ENCODE measurements around the gene HHAT.
A peak's percentile ranks its signal among the peaks of the same experiment; 100 is the strongest.

The HHAT gene

GRCh38 chr1:210571356-210572284 lies 242.9 kb downstream of the HHAT start:
- Mint-ChIP-seq H3K27ac (no peak overlapping the region), H3K4me1 (no peaks in the 10 kb centered on the region), H3K9me3 (no peaks in the 10 kb centered on the region), H3K27me3 (no peaks in the 10 kb centered on the region), H3K4me3 (no peak overlapping the region), H3K36me3 (peaks cover 16% of the 10 kb centered on the region)
- ATAC-seq (ENCODE audit: low read depth), result no peak
- no peak for DNase-seq (ENCODE audit: low spot score in 2 of 2)

- Mint-ChIP-seq H3K4me1 (no peaks in the 10 kb centered on the region), H3K9me3 (peaks cover 3% of the 10 kb centered on the region), H3K27me3 (no peaks in the 10 kb centered on the region), H3K36me3 (peaks cover 22% of the 10 kb centered on the region), H3K4me3 (no peak overlapping the region), H3K27ac (no peak overlapping the region)
- ATAC-seq (ENCODE audit: low read depth) (no peak), DNase-seq (ENCODE audit: low spot score in 2 of 2) (no peak)
Observed at GRCh38 chr1:210573141-210573540, 244.4 kb downstream of the HHAT start.

- Mint-ChIP-seq H3K36me3 (peaks cover 2% of the 10 kb centered on the region), H3K27ac (no peak overlapping the region), H3K9me3 (no peaks in the 10 kb centered on the region), H3K27me3 (no peaks in the 10 kb centered on the region), H3K4me1 (peaks cover 9% of the 10 kb centered on the region), H3K4me3 (no peak overlapping the region)
- no peak for DNase-seq (ENCODE audit: low spot score in 2 of 2)
- peak; percentile 89 for ATAC-seq (ENCODE audit: low read depth)
Observed at GRCh38 chr1:210582205-210582970, 253.7 kb downstream of the HHAT start.

GRCh38 chr1:210584439-210585113 lies 255.9 kb downstream of the HHAT start:
- DNase-seq (ENCODE audit: low spot score in 2 of 2) (peak; percentile 32 to 44), ATAC-seq (ENCODE audit: low read depth) (peak; percentile 61)
- Mint-ChIP-seq H3K4me3 (no peak overlapping the region), H3K4me1 (peaks cover 9% of the 10 kb centered on the region), H3K9me3 (peaks cover 3% of the 10 kb centered on the region), H3K27me3 (no peaks in the 10 kb centered on the region), H3K27ac (no peak overlapping the region), H3K36me3 (peaks cover 8% of the 10 kb centered on the region)

DNA sequence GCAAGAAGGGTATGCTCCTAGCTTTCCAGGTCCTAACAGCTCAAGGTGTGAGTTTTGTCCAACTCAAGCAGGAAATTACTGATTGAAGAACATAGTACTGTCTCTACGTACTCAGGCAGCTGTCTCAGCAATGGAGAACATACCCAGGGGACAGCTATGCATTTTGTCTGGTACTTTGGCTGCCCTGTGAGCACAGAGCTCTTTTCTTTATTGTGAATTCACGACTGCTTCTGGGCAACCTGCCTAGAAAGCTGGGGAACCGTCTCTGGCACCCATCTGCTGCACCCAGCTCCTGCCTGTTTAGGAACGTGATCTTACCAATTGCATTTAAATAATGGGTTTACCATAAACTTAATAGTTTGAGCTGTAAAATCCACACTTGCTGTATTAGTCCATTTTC lies 258.1 kb downstream of the HHAT start:
- no peak for DNase-seq (ENCODE audit: low spot score in 2 of 2)
- no peak for ATAC-seq (ENCODE audit: low read depth)
- Mint-ChIP-seq H3K4me3 (no peak overlapping the region), H3K27me3 (no peaks in the 10 kb centered on the region), H3K36me3 (peaks cover 24% of the 10 kb centered on the region), H3K9me3 (peaks cover 15% of the 10 kb centered on the region), H3K4me1 (peaks cover 9% of the 10 kb centered on the region), H3K27ac (no peak overlapping the region)

DNA sequence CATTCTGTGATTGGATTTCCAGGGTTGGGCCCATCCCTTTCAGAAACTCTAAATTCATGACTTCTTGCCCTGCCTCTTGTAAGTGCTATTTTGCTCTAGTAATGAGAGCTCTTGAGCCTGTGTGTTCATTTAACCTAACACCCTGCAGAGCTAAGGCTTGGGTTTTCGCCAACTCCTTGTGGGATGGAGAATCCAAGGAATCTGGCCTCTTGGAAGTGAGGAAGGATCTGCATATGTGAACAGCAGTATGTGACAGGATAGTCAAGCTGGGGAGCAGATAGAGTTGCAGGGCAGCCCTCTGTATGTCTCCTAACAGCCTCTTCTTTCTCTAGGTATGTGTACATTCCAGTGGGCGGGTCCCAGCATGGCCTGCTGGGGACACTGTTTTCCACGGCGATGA lies 258.9 kb downstream of the HHAT start:
- no peak for ATAC-seq (ENCODE audit: low read depth)
- DNase-seq (ENCODE audit: low spot score in 2 of 2), result no peak
- no peaks in the 10 kb centered on the region for H3K27me3 Mint-ChIP-seq
- no peak overlapping the region for H3K27ac Mint-ChIP-seq
- peaks cover 15% of the 10 kb centered on the region for H3K9me3 Mint-ChIP-seq
- H3K36me3 Mint-ChIP-seq, result peaks cover 29% of the 10 kb centered on the region
- peaks cover 3% of the 10 kb centered on the region for H3K4me1 Mint-ChIP-seq
- H3K4me3 Mint-ChIP-seq, result no peak overlapping the region

- peaks cover 32% of the 10 kb centered on the region for H3K36me3 Mint-ChIP-seq
- H3K27ac Mint-ChIP-seq, result no peak overlapping the region
- DNase-seq (ENCODE audit: low spot score in 2 of 2) (no peak), ATAC-seq (ENCODE audit: low read depth) (no peak)
- H3K4me1 Mint-ChIP-seq, result peaks cover 5% of the 10 kb centered on the region
- no peak overlapping the region for H3K4me3 Mint-ChIP-seq
- H3K9me3 Mint-ChIP-seq, result peaks cover 17% of the 10 kb centered on the region
- H3K27me3 Mint-ChIP-seq, result no peaks in the 10 kb centered on the region
Observed at GRCh38 chr1:210588357-210588756, 259.7 kb downstream of the HHAT start.

DNA sequence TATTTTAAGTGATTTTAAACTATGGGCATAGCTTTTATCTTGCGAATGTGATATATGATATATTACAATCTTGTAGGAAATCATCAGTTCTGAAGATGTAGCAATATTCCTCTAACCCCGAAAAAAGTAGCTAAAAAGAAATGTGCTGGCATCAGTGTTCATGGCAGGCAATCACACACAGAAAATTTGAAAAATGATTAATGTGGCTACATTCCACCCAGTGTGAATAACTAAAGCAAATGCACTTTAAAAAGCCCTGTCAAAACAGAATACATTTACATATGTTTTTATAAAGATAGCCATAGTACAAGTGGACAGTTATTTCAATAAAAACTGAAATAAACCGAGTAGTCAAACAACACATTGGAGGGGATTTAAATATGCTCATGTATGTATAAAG lies 260.2 kb downstream of the HHAT start:
- no peaks in the 10 kb centered on the region for H3K27me3 Mint-ChIP-seq
- ATAC-seq (ENCODE audit: low read depth) (no peak), DNase-seq (ENCODE audit: low spot score in 2 of 2) (no peak)
- H3K27ac Mint-ChIP-seq, result no peak overlapping the region
- peaks cover 32% of the 10 kb centered on the region for H3K36me3 Mint-ChIP-seq
- no peak overlapping the region for H3K4me3 Mint-ChIP-seq
- peaks cover 17% of the 10 kb centered on the region for H3K9me3 Mint-ChIP-seq
- peaks cover 5% of the 10 kb centered on the region for H3K4me1 Mint-ChIP-seq

DNA sequence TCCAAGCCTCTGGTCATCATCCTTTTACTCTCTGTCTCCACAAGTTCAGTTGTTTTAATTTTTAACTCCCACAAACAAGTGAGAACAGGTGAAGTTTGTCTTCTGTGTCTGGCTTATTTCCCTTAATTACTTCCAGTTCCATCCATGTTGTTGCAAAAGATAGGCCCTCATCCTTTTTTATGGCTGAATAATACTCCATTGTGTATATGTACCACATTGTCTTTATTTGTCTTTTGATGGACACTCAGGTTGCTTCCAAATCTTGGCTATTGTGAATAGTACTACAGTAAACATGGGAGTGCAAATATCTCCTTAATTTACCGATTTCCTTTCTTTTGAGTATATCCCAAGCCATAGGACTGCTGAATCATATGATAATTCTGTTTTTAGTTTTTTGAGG lies 262.5 kb downstream of the HHAT start:
- H3K9me3 Mint-ChIP-seq, result peaks cover 19% of the 10 kb centered on the region
- no peak overlapping the region for H3K27ac Mint-ChIP-seq
- no peak overlapping the region for H3K4me3 Mint-ChIP-seq
- no peak for DNase-seq (ENCODE audit: low spot score in 2 of 2)
- H3K4me1 Mint-ChIP-seq, result peaks cover 2% of the 10 kb centered on the region
- ATAC-seq (ENCODE audit: low read depth), result no peak
- H3K36me3 Mint-ChIP-seq, result peaks cover 40% of the 10 kb centered on the region
- H3K27me3 Mint-ChIP-seq, result no peaks in the 10 kb centered on the region

DNA sequence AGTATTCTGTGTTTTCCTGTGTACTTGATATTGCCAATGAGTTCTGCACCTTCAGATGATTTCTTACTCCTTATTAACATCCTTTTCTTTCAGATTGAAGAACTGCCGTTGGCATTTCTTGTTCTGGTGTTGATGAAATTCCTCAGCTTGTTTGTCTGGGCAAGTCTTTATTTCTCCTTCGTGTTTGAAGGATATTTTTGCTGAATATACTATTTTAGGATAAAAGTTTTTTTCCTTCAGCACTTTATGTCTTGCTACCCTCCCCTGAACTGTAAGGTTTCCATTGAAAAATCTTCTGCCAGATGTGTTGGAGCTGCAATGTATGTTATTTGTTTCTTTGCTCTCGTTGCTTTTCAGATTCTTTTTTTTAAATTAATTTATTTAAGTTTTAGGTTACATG lies 265.9 kb downstream of the HHAT start:
- Mint-ChIP-seq H3K4me3 (no peak overlapping the region), H3K9me3 (peaks cover 17% of the 10 kb centered on the region), H3K36me3 (peaks cover 47% of the 10 kb centered on the region), H3K27me3 (no peaks in the 10 kb centered on the region), H3K27ac (no peak overlapping the region), H3K4me1 (peaks cover 2% of the 10 kb centered on the region)
- DNase-seq (ENCODE audit: low spot score in 2 of 2) (no peak), ATAC-seq (ENCODE audit: low read depth) (no peak)

DNA sequence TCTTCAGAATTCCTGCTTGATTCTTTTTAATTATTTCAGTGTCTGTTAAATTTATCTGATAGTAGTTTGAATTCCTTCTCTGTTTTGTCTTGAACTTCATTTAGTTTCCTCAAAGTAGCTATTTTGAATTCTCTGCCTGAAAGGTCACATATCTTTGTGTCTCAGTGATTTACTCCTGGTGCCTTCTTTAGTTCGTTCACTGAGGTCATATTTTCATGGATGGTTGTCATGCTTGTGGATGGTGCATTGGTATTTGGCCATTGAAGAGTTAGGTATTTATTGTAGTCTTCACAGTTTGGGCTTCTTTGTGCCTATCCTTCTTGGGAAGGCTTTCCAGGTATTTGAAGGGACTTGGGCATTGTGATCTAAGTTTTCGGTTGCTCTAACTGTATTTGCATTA lies 267.9 kb downstream of the HHAT start:
- DNase-seq (ENCODE audit: low spot score in 2 of 2), result no peak
- Mint-ChIP-seq H3K27me3 (no peaks in the 10 kb centered on the region), H3K27ac (no peak overlapping the region), H3K4me1 (peaks cover 2% of the 10 kb centered on the region), H3K36me3 (peaks cover 34% of the 10 kb centered on the region), H3K4me3 (no peak overlapping the region), H3K9me3 (peaks cover 5% of the 10 kb centered on the region)
- no peak for ATAC-seq (ENCODE audit: low read depth)

DNA sequence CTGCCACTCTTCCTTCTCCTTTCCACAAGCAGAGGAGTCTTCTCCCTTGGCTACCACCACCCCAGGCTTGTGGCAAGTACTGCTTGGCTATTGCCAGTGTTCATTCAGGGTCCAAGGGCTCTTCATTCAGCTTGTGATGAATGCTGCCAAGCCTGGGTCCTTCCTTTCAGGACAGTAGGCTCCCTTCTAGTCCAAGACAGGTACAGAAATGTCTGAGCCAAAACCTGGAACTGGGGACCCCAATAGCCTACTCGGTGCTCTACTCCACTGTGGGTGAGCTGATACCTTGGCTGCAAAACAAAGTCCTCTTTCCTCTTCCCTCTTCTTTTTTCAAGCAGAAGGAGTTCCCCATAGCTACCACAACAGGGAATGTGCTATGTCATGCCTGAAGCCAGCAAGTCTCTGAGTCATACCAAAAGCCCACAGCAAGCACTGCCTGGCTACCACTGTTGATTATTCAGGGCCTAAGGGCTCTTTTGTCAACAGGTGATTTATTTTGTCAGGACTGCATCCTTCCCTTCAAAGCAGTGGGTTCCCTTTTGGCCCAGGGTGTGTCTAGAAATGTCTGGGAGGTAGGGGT lies 268.9 kb downstream of the HHAT start:
- H3K27ac Mint-ChIP-seq, result no peak overlapping the region
- no peak for DNase-seq (ENCODE audit: low spot score in 2 of 2)
- no peak for ATAC-seq (ENCODE audit: low read depth)
- peaks cover 7% of the 10 kb centered on the region for H3K9me3 Mint-ChIP-seq
- no peak overlapping the region for H3K4me3 Mint-ChIP-seq
- H3K27me3 Mint-ChIP-seq, result no peaks in the 10 kb centered on the region
- peaks cover 34% of the 10 kb centered on the region for H3K36me3 Mint-ChIP-seq
- peaks cover 4% of the 10 kb centered on the region for H3K4me1 Mint-ChIP-seq

DNA sequence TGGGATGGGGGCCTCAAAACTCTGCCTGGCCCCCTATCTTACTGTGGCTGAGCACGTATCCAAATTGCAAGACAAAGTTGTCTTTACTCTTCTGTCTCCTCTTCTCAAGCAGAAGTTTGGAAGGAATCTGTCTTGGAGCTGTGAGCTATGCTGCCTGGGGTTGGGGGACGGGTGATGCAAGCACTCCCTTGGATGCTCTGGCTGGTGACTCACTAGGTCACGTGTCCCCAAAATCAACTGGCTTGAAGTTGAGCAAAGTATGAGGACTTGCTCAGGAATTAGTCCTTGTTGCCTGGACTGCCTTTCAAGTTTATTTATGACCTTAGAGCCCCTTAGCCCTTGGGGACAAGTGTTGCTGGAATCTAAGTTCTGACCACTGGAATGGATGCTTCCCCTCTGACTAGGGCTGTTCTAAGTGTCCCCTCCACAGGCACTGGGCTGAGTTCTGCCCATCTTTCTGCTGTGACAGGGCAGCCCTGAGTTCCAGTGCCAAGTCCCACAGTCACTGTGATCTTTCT lies 269.5 kb downstream of the HHAT start:
- H3K4me1 Mint-ChIP-seq, result peaks cover 3% of the 10 kb centered on the region
- ATAC-seq (ENCODE audit: low read depth), result no peak
- DNase-seq (ENCODE audit: low spot score in 2 of 2), result no peak
- H3K4me3 Mint-ChIP-seq, result no peak overlapping the region
- peaks cover 31% of the 10 kb centered on the region for H3K36me3 Mint-ChIP-seq
- no peaks in the 10 kb centered on the region for H3K27me3 Mint-ChIP-seq
- H3K9me3 Mint-ChIP-seq, result peaks cover 5% of the 10 kb centered on the region
- H3K27ac Mint-ChIP-seq, result no peak overlapping the region

All from memory B cell (primary cell).